A549 treated with AZD2906 at 1 μM for 4 hours (cell line): ENCODE results near the gene MUC6. TPM values are rescaled to one million over a fixed set of nuclear protein-coding genes. Genes with fewer than 3 reads are reported as not detected.

Source experiments
- total RNA-seq: library from RNA; stranded (reverse); fragments of 200-300 nt; extraction: Qiagen RNA extraction; gene quantifications from 5 replicates; pipeline ENCODE4 v1.2.3, GENCODE V29; 2022

The MUC6 gene
- total RNA-seq: 0.05 TPM in 1 of 5 replicates, not detected in the others

GRCh38 chr11:1036303-1036923, at the start of gene MUC6:
Gene MUC6 (minus strand): TSS chr11:1036718. CDS start chr11:1036655, 63 bp downstream.

GRCh38 chr11:1074244-1075221, 38.0 kb upstream of the MUC6 start, which contains the start of gene MUC2:
Gene MUC2 (plus strand): TSS chr11:1074874.

Other genes starting within 250 kb of the MUC6 start
- 1.6 to 2.9 TPM (median 2.1 TPM) in 5 replicates for gene CEND1, start 246.6 kb downstream of the MUC6 start, total RNA-seq
- gene SLC25A22, start 238.4 kb downstream of the MUC6 start, total RNA-seq: 21.2 to 36.1 TPM (median 32.3 TPM) in 5 replicates
- gene PIDD1, start 231.5 kb downstream of the MUC6 start, total RNA-seq: 9.0 to 15.5 TPM (median 13.9 TPM) in 5 replicates
- 1,597 to 2,654 TPM (median 2,318 TPM) in 5 replicates for gene RPLP2, start 226.8 kb downstream of the MUC6 start, total RNA-seq
- 37.0 to 61.7 TPM (median 57.7 TPM) in 5 replicates for gene PNPLA2, start 217.8 kb downstream of the MUC6 start, total RNA-seq
- gene CRACR2B, start 208.8 kb downstream of the MUC6 start, total RNA-seq: 3.3 to 7.2 TPM (median 6.2 TPM) in 5 replicates
- 840 to 907 TPM (median 868 TPM) in 5 replicates for gene CD151, start 203.8 kb downstream of the MUC6 start, total RNA-seq
- 554 to 741 TPM (median 647 TPM) in 5 replicates for gene POLR2L, start 194.2 kb downstream of the MUC6 start, total RNA-seq
- gene TSPAN4, start 193.9 kb downstream of the MUC6 start, total RNA-seq: 136 to 205 TPM (median 200 TPM) in 5 replicates
- gene CHID1, start 125.9 kb downstream of the MUC6 start, total RNA-seq: 72.1 to 77.3 TPM (median 74.4 TPM) in 5 replicates
- 26.6 to 35.8 TPM (median 33.6 TPM) in 5 replicates for gene AP2A2, start 110.8 kb downstream of the MUC6 start, total RNA-seq
- gene MUC2, start 38.2 kb upstream of the MUC6 start, total RNA-seq: 0.04 to 0.24 TPM (median 0.12 TPM) in 5 replicates
- gene MUC5AC, start 121.2 kb upstream of the MUC6 start, total RNA-seq: 0.95 to 1.9 TPM (median 1.6 TPM) in 5 replicates
- 1.6 to 4.1 TPM (median 2.2 TPM) in 5 replicates for gene MUC5B, start 186.3 kb upstream of the MUC6 start, total RNA-seq